Measurements from ENCODE around the gene IFIT3. TPM values are rescaled to one million over a fixed set of nuclear protein-coding genes. Genes with fewer than 3 reads are reported as not detected.

Gene IFIT3
- total and polyA plus RNA-seq, 2 of the 8 experiments (the other 6 are each of a cell fraction or from before 2014, with no cell fraction given), result 0.12 to 0.84 TPM

GRCh38 chr10:89306434-89307268, 21.1 kb upstream of the IFIT3 start (continued):
- TF ChIP-seq CTCF (IDR thresholded peaks at IDR 0.05; ENCODE audit: control extremely low read depth in 1 of 3, insufficient read depth in 1 of 3, low read depth in 1 of 3, low read length in 3 of 3) (no peak), POU5F1 (IDR thresholded peaks at IDR 0.05; ENCODE audit: low read depth, low read length) (no peak), JUND (IDR thresholded peaks at IDR 0.05; ENCODE audit: low read length) (no peak), CHD7 (IDR thresholded peaks at IDR 0.05; ENCODE audit: insufficient replicate concordance, low read length) (no peak), CEBPB (IDR thresholded peaks at IDR 0.05; ENCODE audit: low read depth, low read length) (no peak)
